Measurements from ENCODE around the gene USP49.

DNA sequence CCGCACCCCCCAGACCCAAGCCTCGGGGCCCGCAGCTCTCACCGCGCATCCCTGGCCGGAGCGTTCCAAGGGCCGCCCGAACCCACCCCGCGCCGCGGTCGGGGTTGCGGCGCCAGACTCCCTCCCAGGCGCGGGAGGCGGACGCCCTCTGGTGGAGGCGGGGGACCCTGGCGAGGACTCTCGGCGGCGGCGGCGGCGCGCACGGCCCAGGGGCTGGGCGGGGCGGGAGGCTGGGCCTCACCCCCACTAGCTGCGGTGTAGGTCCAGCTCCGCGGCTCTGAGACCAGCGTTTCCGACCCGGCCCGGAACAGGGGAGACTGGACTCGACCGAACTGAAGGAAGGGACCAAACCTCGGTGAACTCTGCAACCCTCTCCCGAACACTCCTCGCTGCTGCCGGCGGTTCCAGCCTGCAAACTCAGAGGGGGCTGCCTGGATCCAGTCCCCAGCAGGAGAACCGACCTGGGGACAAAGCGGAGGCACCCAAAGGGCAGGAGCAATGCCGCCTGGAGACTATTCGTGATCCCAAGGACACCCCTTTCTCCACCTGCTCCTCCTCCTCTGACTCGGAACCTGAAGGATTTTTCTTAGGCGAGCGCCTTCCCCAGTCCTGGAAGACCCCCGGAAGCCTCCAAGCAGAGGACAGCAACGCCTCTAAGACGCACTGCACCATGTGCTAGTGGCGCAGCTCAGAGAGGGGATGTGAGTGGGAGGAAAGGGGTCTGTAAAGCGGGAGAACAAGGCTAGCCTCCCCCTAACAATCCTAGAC is 108.5 kb downstream of the USP49 start:
- no peak for TF ChIP-seq GLI2 (tag by site-specific recombination; IDR thresholded peaks at IDR 0.05; ENCODE audit: borderline replicate concordance, low read depth)
- no peak for TF ChIP-seq ZNF2 (tag by site-specific recombination; IDR thresholded peaks at IDR 0.05)
- TF ChIP-seq, protein P1, sequence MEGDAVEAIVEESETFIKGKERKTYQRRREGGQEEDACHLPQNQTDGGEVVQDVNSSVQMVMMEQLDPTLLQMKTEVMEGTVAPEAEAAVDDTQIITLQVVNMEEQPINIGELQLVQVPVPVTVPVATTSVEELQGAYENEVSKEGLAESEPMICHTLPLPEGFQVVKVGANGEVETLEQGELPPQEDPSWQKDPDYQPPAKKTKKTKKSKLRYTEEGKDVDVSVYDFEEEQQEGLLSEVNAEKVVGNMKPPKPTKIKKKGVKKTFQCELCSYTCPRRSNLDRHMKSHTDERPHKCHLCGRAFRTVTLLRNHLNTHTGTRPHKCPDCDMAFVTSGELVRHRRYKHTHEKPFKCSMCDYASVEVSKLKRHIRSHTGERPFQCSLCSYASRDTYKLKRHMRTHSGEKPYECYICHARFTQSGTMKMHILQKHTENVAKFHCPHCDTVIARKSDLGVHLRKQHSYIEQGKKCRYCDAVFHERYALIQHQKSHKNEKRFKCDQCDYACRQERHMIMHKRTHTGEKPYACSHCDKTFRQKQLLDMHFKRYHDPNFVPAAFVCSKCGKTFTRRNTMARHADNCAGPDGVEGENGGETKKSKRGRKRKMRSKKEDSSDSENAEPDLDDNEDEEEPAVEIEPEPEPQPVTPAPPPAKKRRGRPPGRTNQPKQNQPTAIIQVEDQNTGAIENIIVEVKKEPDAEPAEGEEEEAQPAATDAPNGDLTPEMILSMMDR (tag by site-specific recombination; IDR thresholded peaks at IDR 0.05), result peak; percentile 51; the same call in 1 of the 2 replicates
- no peak for TF ChIP-seq ZNF670 (tag by site-specific recombination; IDR thresholded peaks at IDR 0.05; ENCODE audit: low read depth)
- TF ChIP-seq, protein P2, sequence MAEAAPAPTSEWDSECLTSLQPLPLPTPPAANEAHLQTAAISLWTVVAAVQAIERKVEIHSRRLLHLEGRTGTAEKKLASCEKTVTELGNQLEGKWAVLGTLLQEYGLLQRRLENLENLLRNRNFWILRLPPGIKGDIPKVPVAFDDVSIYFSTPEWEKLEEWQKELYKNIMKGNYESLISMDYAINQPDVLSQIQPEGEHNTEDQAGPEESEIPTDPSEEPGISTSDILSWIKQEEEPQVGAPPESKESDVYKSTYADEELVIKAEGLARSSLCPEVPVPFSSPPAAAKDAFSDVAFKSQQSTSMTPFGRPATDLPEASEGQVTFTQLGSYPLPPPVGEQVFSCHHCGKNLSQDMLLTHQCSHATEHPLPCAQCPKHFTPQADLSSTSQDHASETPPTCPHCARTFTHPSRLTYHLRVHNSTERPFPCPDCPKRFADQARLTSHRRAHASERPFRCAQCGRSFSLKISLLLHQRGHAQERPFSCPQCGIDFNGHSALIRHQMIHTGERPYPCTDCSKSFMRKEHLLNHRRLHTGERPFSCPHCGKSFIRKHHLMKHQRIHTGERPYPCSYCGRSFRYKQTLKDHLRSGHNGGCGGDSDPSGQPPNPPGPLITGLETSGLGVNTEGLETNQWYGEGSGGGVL (tag by site-specific recombination; IDR thresholded peaks at IDR 0.05), result peak; percentile 72
- TF ChIP-seq SALL2 (tag by site-specific recombination; IDR thresholded peaks at IDR 0.05; ENCODE audit: borderline replicate concordance), result no peak
- TF ChIP-seq RBAK (tag by site-specific recombination; IDR thresholded peaks at IDR 0.05), result no peak

Measured in HEK293 (cell line).